SHP77 (cell line): ENCODE data around the gene CCDC157.
A peak's percentile ranks its signal among the peaks of the same experiment; 100 is the strongest.

Experiments
- DNase-seq, 2 experiments: peaks; one replicate each; lab custom pipeline; 2025; lab: John Stamatoyannopoulos, UW

Gene CCDC157

DNA sequence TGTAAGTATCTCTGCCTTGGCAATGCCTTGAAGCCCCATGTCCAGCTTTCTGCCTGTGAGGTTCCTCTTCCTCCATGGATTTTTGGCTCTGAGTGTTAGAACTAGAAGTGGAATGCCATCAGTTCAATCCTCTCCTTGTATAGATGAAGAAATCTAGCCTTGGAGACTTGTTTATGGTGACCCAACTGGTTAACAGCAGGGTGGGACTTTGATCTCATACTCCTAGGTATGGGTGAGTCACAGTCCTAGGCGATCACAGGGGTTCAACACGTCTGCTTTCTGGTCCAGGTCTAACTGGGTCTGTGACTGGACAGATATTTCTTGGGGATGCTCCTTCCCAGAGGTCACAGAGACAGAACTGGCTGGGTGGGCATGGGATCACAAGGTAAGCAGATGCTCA, 59.6 kb downstream of the CCDC157 start:
- DNase-seq, result no peak

- no peak for DNase-seq
Observed at GRCh38 chr22:30416837-30417236, 60.0 kb downstream of the CCDC157 start.

DNA sequence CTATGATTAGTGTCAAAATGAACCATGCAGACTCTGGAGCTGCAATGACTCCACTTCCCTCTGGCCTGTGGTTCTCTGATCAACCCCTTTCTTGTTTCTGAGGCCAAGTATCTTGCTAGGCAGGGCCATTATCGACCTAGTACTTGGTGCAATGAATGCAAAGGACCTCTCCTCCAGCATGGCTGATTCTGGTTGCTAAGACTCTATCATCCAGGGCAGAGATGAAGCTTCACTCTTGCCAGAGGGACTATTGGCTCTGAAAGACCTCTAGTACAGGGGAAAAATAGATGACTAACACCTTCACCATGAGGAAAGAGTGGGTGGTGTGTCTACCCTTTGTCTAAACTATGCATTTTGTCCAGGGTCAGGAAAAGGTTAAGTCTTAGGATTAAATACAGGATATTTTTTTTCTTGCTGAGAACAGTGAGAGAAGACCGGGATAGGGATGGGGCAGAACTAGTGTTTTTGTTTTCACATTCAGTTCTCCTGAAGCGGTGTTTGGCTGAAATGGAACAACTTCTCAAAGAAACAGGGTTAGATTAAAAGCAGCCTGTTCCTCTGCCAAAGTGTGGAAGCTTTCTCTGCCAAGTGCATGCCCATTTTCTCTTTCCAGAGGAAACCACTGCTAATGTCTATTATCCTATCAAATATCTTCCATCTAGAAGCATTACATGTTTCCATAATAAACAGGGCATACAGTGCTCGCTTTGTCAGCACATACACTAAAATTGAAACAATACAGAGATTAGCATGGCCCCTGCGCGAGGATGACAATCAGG, 63.7 kb downstream of the CCDC157 start:
- DNase-seq, result no peak

DNA sequence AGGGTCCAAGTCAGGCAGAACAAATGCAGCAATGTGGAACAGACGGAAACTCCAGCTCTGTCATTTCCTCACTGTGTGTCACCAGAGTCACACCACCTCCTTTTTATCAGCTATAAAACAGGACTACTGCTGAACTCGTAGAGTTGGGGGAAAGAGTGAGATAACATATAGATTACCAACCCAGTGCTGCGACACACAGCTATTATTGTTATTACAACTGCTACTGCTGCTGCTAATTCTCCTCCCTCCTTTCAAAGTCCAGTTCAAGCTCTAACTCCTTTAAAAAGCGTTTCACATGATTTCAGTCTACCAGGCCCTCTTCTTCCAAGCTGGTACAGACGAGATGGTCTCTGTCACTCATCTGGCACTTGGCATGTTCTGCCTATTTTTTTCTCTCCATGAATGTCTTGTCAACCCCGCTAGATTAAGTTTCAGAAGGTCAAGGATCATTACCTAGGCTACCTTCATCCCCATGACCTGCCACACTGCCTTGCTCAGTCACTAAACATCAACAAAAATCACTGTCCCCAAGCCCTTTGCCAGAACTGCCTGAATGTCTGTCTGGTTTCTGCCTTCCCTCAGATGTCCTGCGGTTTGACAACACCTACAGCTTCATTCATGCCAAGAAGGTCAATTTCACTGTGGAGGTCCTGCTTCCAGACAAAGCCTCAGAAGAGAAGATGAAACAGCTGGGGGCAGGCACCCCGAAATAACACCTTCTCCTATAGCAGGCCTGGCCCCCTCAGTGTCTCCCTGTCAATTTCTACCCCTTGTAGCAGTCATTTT, 65.1 kb downstream of the CCDC157 start:
- DNase-seq, result no peak

DNA sequence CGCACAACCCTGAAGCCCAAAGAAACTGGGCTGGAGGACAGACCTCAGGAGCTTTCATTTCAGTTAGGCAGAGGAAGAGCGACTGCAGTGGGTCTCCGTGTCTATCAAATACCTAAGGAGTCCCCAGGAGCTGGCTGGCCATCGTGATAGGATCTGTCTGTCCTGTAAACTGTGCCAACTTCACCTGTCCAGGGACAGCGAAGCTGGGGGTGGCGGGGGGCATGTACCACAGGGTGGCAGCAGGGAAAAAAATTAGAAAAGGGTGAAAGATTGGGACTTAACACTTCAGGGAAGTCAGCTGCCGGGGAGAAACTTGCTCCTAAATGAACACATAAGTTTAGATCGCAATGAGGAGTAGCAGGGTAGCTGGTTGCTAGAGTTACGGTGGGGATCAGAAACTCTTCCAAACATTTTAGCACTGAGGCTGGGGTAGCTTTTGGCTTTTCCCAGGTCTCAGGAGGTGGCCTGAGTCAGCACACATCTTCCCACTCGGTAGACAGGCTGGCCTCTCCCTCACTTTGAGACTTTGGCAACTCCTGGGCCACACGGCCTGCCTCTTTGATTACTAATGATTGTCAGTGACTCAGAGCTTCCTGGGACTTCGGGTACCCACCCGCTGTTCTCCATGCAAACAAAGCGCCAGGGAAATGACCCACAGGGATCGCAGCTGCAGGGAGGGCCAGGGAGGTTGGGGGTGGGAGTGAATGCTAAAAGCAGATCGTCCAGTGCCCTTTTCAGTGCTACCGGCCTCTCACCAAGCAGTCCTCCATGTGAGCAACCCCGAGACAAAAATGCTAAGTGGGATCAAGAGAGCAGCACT, 65.9 kb downstream of the CCDC157 start:
- DNase-seq, result peak; percentile 5 to 26

DNA sequence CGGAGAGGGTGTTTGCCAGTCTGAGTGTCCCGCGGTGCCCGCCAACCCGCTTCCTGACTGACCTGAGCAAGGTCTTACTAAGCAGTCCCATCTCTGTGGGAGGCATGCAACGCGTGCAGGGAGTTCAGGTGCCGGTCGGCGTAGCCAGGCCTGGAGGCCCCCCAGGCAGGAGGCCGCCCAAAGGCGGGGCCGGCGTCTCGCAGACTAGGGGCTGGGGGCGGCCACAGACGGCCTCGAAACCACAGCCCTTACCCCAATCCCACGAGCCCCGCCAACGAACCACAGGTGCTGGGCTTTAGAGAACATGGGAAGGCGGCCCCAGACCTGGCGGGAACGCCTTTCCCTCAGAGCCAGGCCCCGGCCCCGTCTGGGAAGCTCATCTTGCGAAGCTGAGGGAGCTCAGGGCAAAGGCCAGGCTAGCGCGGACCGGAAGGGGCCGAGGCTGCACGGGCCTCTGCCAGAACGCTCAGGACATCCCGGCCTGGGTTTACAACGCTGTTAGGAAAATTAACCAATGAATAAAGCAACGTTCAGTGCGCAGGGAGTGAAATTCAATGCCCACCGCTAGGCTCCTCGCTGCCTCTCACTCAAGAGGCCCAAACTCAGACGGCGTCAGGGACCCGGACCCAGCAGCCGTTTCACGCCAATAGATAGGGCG, 66.6 kb downstream of the CCDC157 start:
- peak in 1 of 2 experiments; percentile 25 for DNase-seq

- DNase-seq, result peak; percentile 99
Observed at GRCh38 chr22:30423959-30424533, 67.2 kb downstream of the CCDC157 start.

- peak; percentile 32 to 33 for DNase-seq
Observed at GRCh38 chr22:30424534-30425326, 67.9 kb downstream of the CCDC157 start.

GRCh38 chr22:30425327-30425615, 68.5 kb downstream of the CCDC157 start:
- DNase-seq, result no peak

DNA sequence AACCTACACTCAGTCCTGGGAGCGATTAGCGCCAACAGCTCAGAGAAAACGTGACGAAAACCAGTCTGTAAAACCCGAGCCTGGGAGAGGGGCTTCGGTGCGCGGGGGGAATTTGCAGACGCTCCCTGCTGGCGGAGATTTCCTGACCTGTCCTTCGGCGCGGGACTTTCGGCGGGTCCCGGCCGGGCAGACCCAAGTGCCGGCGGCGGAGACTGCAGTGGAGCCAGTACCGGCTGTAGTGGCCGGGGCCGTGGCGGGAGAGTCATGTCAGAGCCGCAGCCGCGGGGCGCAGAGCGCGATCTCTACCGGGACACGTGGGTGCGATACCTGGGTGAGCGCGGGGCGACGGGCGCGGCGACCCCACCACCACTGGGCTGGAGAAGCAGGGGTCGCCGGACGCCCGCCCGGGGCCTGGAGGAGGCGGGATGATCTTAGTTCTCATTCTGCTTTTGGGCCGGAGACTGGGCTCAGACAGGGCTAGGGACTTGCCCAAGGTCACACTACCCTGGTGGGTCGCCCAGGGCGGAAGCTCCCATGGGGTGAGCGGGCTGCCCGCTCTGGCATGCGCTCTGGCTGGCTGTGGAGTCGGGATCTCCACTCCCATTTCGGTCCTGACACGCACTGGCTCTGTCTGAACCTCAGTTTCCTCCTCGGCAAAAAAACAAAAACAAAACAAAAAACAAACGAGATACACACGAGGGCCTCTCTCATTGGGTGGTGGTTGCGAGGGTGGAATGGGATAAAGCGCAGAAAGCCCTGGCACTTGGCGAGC, 69.0 kb downstream of the CCDC157 start, which contains the start of gene MTFP1:
Gene MTFP1 (plus strand): TSS at position 153 of the 772 bp plus-strand sequence. CDS start 112 bp downstream, at position 265.
- peak; percentile 66 to 77 for DNase-seq
